ENCODE data around the gene MGST3. TPM values are rescaled to one million over a fixed set of nuclear protein-coding genes. Genes with fewer than 3 reads are reported as not detected.
A peak's percentile ranks its signal among the peaks of the same experiment; 100 is the strongest.

The MGST3 gene
- polyA plus RNA-seq, 2 of the 4 experiments (the other 2 are of a cell fraction): 216 to 217 TPM

- 85% methylated on average over 3 of the region's 3 CpGs for WGBS (ENCODE audit: missing lambda C conversion rate)
- no peak for ATAC-seq
- TF ChIP-seq HMGXB4 (CRISPR knock-in tag; IDR thresholded peaks at IDR 0.05; ENCODE audit: borderline replicate concordance): no peak
- no peak for TF ChIP-seq EHMT2 (IDR thresholded peaks at IDR 0.05; ENCODE audit: low read depth)
- TF ChIP-seq HOXA7 (CRISPR knock-in tag; IDR thresholded peaks at IDR 0.05): no peak
- TF ChIP-seq CTCF (IDR thresholded peaks at IDR 0.05): no peak
- TF ChIP-seq JUN (IDR thresholded peaks at IDR 0.05): no peak
- no peak for TF ChIP-seq TP53 (CRISPR knock-in tag; IDR thresholded peaks at IDR 0.05)
- no peak for TF ChIP-seq RAD21 (conservative IDR thresholded peaks at IDR 0.05 in 1 of 2, IDR thresholded peaks at IDR 0.05 in 1 of 2)
- no peak for TF ChIP-seq ZNF302 (CRISPR knock-in tag; IDR thresholded peaks at IDR 0.05)
- no peak for TF ChIP-seq ZFP36 (IDR thresholded peaks at IDR 0.05; ENCODE audit: borderline replicate concordance, partially characterized antibody)
- ChIA-PET POLR2A (no interaction called here), CTCF (no interaction called here)
- Histone ChIP-seq H3K9me3 (no peaks in the 10 kb centered on the region), H3K4me3 (no peak overlapping the region), H3K4me1 (no peaks in the 10 kb centered on the region), H3K27ac (no peak overlapping the region), H3K4me2 (no peak overlapping the region)
- DNase-seq (ENCODE audit: low read depth in 1 of 2, low spot score in 1 of 2): no peak
- no peak for FAIRE-seq
Observed at GRCh38 chr1:165659581-165659895, 28.5 kb downstream of the MGST3 start.

- TF ChIP-seq JUNB (IDR thresholded peaks at IDR 0.05) (no peak), SMC3 (IDR thresholded peaks at IDR 0.05) (no peak), GATA3 (IDR thresholded peaks at IDR 0.05; ENCODE audit: borderline replicate concordance) (no peak), POLR2AphosphoS2 (conservative IDR thresholded peaks at IDR 0.05; ENCODE audit: low read length) (no peak), BCL3 (IDR thresholded peaks at IDR 0.05) (no peak), NR3C1 (IDR thresholded peaks at IDR 0.05) (no peak), PHF8 (IDR thresholded peaks at IDR 0.05; ENCODE audit: borderline replicate concordance, low read depth) (no peak), POLR2A (IDR thresholded peaks at IDR 0.05; ENCODE audit: low read length) (no peak), CTCF (IDR thresholded peaks at IDR 0.05) (no peak)
- ATAC-seq (no peak), FAIRE-seq (no peak), DNase-seq (ENCODE audit: low read depth in 1 of 2, low spot score in 1 of 2) (no peak)
- WGBS (ENCODE audit: missing lambda C conversion rate): 89% methylated on average over 2 of the region's 2 CpGs
- H3K4me1 ChIP-seq: no peaks in the 10 kb centered on the region; the same call in 2 of the 3 replicates
- ChIA-PET POLR2A (no interaction called here), CTCF (interaction anchor here (1.5 kb wide), 1 partner anchor 60 kb away, joined by 3 read pairs; no protein-coding TSS in a partner anchor)
- no peak overlapping the region for H3K4me3 ChIP-seq
- no peaks in the 10 kb centered on the region for H3K9me3 ChIP-seq
- no peak overlapping the region for H3K27ac ChIP-seq
- H3K4me2 ChIP-seq: no peak overlapping the region
Observed at GRCh38 chr1:165661703-165662102, 30.7 kb downstream of the MGST3 start.

- peak; percentile 71 for TF ChIP-seq MAFK (IDR thresholded peaks at IDR 0.05; ENCODE audit: partially characterized antibody)
- no peak for TF ChIP-seq CBX2 (IDR thresholded peaks at IDR 0.05; ENCODE audit: borderline replicate concordance, low read depth)
- ChIA-PET CTCF (interaction anchor here (1.5 kb wide), 1 partner anchor 60 kb away, joined by 3 read pairs; no protein-coding TSS in a partner anchor), POLR2A (no interaction called here)
- Histone ChIP-seq H3K4me3 (no peak overlapping the region), H3K4me2 (no peak overlapping the region), H3K27ac (no peak overlapping the region), H3K4me1 (no peaks in the 10 kb centered on the region; the same call in 2 of the 3 replicates), H3K9me3 (no peaks in the 10 kb centered on the region)
- no peak for DNase-seq (ENCODE audit: low read depth in 1 of 2, low spot score in 1 of 2)
- no peak for ATAC-seq
- no peak for FAIRE-seq
- 97% methylated on average over 3 of the region's 3 CpGs for WGBS (ENCODE audit: missing lambda C conversion rate)
Observed at GRCh38 chr1:165662186-165662585, 31.2 kb downstream of the MGST3 start.

Measured in A549 (cell line).